MM.1S (cell line): ENCODE results near the gene MAN2A2.
"Not testable (repeated sequence)": the region's sequence is repeated elsewhere in the genome, so short reads cannot be mapped to it uniquely, and the experiment has no call there.

Experiments
- DNase-seq: peaks from one replicate; pipeline ENCODE4 v3.0.0-alpha.2; 2015
- H2AFZ ChIP-seq: fragments of 300-600 bp; sonication (generic); 2 replicates; pipeline ENCODE4 v1.6.0; 2016; ENCODE audit warnings: antibody characterized with exemption, low read length
- H3F3A ChIP-seq: fragments of 300-600 bp; sonication (generic); 2 replicates; pipeline ENCODE4 v1.6.1; 2016; ENCODE audit warnings: mild to moderate bottlenecking, antibody characterized with exemption, low read length, moderate library complexity, mixed read lengths; ENCODE audit not compliant: insufficient read depth
- H3K27ac ChIP-seq: fragments of 300-600 bp; sonication (generic); 2 replicates; pipeline ENCODE4 v1.5.1; 2016; ENCODE audit warnings: mild to moderate bottlenecking, low read length
- H3K27me3 ChIP-seq: fragments of 300-600 bp; sonication (generic); replicated peaks from 2 replicates; pipeline ENCODE4 v1.6.0; 2016; ENCODE audit warnings: low read length; ENCODE audit not compliant: insufficient read depth
- H3K36me3 ChIP-seq: fragments of 300-600 bp; sonication (generic); replicated peaks from 2 replicates; pipeline ENCODE4 v1.6.1; 2016; ENCODE audit warnings: mild to moderate bottlenecking, low read length, mixed read lengths; ENCODE audit not compliant: insufficient read depth
- H3K4me1 ChIP-seq: fragments of 300-600 bp; sonication (generic); 2 replicates; pipeline ENCODE4 v1.6.1; 2016; ENCODE audit warnings: low read length, mixed read lengths
- H3K4me2 ChIP-seq: fragments of 300-600 bp; sonication (generic); 2 replicates; pipeline ENCODE4 v1.6.0; 2016; ENCODE audit warnings: low read depth, low read length
- H3K4me3 ChIP-seq: fragments of 300-600 bp; sonication (generic); 2 replicates; pipeline ENCODE4 v1.5.1; 2016; ENCODE audit warnings: low read length, mixed read lengths
- H3K79me2 ChIP-seq: fragments of 300-600 bp; sonication (generic); 2 replicates; pipeline ENCODE4 v1.6.1; 2016; ENCODE audit warnings: mixed run types, low read length, mixed read lengths
- H3K9ac ChIP-seq: fragments of 300-600 bp; sonication (generic); 2 replicates; pipeline ENCODE4 v1.6.1; 2016; ENCODE audit warnings: low read length, mixed read lengths
- H3K9me2 ChIP-seq: fragments of 300-600 bp; sonication (generic); replicated peaks from 2 replicates; pipeline ENCODE4 v1.6.1; 2016; ENCODE audit warnings: mild to moderate bottlenecking, low read length, mixed read lengths; ENCODE audit not compliant: insufficient read depth
- H3K9me3 ChIP-seq: fragments of 300-600 bp; sonication (generic); replicated peaks from 2 replicates; pipeline ENCODE4 v1.6.1; 2016; ENCODE audit warnings: mild to moderate bottlenecking, low read length, mixed read lengths; ENCODE audit not compliant: insufficient read depth
- H4K20me1 ChIP-seq: fragments of 300-600 bp; sonication (generic); 2 replicates; pipeline ENCODE4 v1.6.1; 2016; ENCODE audit warnings: mild to moderate bottlenecking, low read length, moderate library complexity, mixed read lengths; ENCODE audit not compliant: insufficient read depth
- EZH2 ChIP-seq: fragments of 300-600 bp; sonication (generic); optimal IDR thresholded peaks from 2 replicates; pipeline ENCODE3; 2017; ENCODE audit warnings: low read depth, mild to moderate bottlenecking, antibody characterized with exemption, low read length, mixed read lengths
- EZH2phosphoT487 ChIP-seq: fragments of 300-600 bp; sonication (generic); IDR thresholded peaks from 2 replicates; pipeline ENCODE4 v1.6.1; 2018; ENCODE audit warnings: antibody characterized with exemption, low read length
- TF ChIP-seq, protein P1 (sequence below): fragments of 300-600 bp; sonication (generic); IDR thresholded peaks from 2 replicates; pipeline ENCODE4 v1.5.1; 2016; ENCODE audit warnings: antibody characterized with exemption, low read length, mixed read lengths

The MAN2A2 gene

DNA sequence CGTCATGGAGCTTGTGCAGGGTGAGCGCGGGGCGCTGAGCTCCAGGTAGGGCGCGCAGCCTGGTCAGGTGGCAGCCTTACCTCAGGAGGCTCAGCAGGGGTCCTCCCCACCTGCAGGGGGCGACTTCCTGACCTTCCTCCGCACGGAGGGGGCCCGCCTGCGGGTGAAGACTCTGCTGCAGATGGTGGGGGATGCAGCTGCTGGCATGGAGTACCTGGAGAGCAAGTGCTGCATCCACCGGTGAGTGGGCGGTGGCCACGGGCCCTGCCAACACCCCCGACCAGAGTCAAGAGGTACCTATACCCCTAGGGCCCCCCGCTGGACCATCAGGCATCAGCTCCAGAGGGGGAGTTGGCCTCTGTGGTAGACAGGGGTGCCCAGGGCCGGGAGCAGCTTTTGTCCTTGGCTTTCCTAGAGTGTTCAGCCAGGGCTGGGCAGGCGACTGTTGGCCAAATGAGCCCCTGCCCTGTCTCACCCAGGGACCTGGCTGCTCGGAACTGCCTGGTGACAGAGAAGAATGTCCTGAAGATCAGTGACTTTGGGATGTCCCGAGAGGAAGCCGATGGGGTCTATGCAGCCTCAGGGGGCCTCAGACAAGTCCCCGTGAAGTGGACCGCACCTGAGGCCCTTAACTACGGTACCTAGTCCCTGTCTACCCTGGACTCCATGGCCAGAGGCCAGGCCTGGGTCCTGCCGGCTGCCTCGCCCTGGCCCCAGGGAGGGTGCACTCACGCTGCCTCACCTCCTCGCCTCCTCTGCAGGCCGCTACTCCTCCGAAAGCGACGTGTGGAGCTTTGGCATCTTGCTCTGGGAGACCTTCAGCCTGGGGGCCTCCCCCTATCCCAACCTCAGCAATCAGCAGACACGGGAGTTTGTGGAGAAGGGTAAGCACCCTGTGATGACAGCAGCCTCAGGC lies 9.7 kb upstream of the MAN2A2 start:
- no peaks in the 10 kb centered on the region for H4K20me1 ChIP-seq
- H3K4me3 ChIP-seq: no peak overlapping the region
- TF ChIP-seq EZH2phosphoT487: no peak
- TF ChIP-seq, protein P1, sequence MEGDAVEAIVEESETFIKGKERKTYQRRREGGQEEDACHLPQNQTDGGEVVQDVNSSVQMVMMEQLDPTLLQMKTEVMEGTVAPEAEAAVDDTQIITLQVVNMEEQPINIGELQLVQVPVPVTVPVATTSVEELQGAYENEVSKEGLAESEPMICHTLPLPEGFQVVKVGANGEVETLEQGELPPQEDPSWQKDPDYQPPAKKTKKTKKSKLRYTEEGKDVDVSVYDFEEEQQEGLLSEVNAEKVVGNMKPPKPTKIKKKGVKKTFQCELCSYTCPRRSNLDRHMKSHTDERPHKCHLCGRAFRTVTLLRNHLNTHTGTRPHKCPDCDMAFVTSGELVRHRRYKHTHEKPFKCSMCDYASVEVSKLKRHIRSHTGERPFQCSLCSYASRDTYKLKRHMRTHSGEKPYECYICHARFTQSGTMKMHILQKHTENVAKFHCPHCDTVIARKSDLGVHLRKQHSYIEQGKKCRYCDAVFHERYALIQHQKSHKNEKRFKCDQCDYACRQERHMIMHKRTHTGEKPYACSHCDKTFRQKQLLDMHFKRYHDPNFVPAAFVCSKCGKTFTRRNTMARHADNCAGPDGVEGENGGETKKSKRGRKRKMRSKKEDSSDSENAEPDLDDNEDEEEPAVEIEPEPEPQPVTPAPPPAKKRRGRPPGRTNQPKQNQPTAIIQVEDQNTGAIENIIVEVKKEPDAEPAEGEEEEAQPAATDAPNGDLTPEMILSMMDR: peak; percentile 23
- H3F3A ChIP-seq: no peaks in the 10 kb centered on the region
- no peaks in the 10 kb centered on the region for H3K9me2 ChIP-seq
- H3K9me3 ChIP-seq: no peaks in the 10 kb centered on the region
- H3K9ac ChIP-seq: no peak overlapping the region
- peaks cover 3% of the 10 kb centered on the region; the same call in 1 of the 2 replicates for H3K27me3 ChIP-seq
- H2AFZ ChIP-seq: no peak overlapping the region
- no peaks in the 10 kb centered on the region for H3K79me2 ChIP-seq
- H3K27ac ChIP-seq: no peak overlapping the region
- H3K4me1 ChIP-seq: 0 out of 2 replicates have a peak, but pooled peaks cover 3% of the 10 kb centered on the region
- H3K4me2 ChIP-seq: no peak overlapping the region
- no peaks in the 10 kb centered on the region for H3K36me3 ChIP-seq
- DNase-seq: no peak

DNA sequence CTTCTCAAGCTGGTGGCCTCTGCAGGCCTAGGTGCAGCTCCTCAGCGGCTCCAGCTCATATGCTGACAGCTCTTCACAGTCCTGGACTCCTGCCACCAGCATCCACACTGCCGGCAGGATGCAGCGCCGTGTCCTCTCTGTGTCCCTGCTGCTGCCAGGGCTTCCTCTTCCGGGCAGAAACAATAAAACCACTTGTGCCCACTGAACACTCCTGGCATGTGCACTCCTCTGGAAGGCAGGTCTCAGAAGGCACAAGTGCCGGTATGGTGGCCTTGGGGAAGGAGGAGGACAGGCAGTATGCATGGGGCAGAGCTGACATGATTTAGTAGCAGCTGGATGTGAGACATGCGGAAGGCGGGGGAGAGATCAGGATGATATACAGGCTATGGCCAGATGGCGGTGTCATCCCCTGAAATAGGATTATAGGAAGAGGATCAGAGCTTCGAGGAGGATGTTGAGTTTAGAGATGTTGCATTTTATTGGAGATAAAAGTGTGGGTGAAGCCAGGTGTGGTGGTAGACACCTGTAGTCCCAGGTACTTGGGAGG lies 7.5 kb upstream of the MAN2A2 start:
- H2AFZ ChIP-seq: no peak overlapping the region
- H3K9me3 ChIP-seq: no peaks in the 10 kb centered on the region
- H3K4me3 ChIP-seq: no peak overlapping the region
- no peak for DNase-seq
- H3K36me3 ChIP-seq: no peaks in the 10 kb centered on the region
- H3K27ac ChIP-seq: no peak overlapping the region
- H3K9ac ChIP-seq: no peak overlapping the region
- H3K4me2 ChIP-seq: no peak overlapping the region
- TF ChIP-seq, protein P1: no peak
- TF ChIP-seq EZH2phosphoT487: no peak
- TF ChIP-seq EZH2: no peak
- no peaks in the 10 kb centered on the region for H3K9me2 ChIP-seq
- no peaks in the 10 kb centered on the region for H3K79me2 ChIP-seq
- 0 out of 2 replicates have a peak, but pooled peaks cover 2% of the 10 kb centered on the region for H3K27me3 ChIP-seq
- H4K20me1 ChIP-seq: no peaks in the 10 kb centered on the region
- 0 out of 2 replicates have a peak, but pooled peaks cover 3% of the 10 kb centered on the region for H3K4me1 ChIP-seq
- H3F3A ChIP-seq: no peaks in the 10 kb centered on the region

DNA sequence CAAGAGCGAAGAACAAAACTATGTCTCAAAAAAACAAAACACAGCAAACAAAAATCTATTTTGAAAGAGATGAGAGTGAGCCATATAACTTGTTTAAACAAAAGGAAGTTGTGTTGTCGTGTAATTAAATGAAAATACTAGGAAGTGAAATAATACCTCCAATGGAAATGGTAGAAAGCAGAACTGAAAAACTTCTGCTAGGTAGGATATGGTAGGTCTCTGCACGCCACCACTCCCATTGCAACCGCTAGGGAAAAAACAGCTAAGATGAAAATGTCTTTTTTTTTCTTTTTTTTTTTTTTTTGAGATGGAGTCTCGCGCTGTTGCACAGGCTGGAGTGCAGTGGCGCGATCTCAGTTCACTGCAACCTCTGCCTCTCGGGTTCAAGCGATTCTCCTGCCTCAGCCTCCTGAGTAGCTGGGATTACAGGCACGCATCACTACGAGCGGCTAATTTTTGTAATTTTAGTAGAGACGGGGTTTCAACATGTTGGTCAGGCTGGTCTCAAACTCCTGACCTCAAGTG lies 5.9 kb upstream of the MAN2A2 start:
- Histone ChIP-seq H3K27ac (peak overlapping the region; percentile 46; the same call in 1 of the 2 replicates), H3K4me2 (peak overlapping the region; percentile 32; the same call in 1 of the 2 replicates), H2AFZ (0 out of 2 replicates have a peak overlapping the region, but pooled peaks have one; percentile 24)
- not testable (repeated sequence) for H3K27me3 ChIP-seq, H3K4me3 ChIP-seq, H3K9me2 ChIP-seq, H3K36me3 ChIP-seq, H3K79me2 ChIP-seq, H3K4me1 ChIP-seq, H4K20me1 ChIP-seq, H3K9me3 ChIP-seq, H3F3A ChIP-seq, H3K9ac ChIP-seq
- DNase-seq: peak; percentile 58
